ENCODE data around the gene PTCD1.

- no peak for TF ChIP-seq CTCF (IDR thresholded peaks at IDR 0.05; ENCODE audit: low read length)
- TF ChIP-seq EZH2 (optimal IDR thresholded peaks at IDR 0.05; ENCODE audit: low read depth, low read length), result no peak
- TF ChIP-seq EZH2phosphoT487 (IDR thresholded peaks at IDR 0.05; ENCODE audit: low read length), result no peak
Measured at GRCh38 chr7:99402854-99403253, 35.7 kb downstream of the PTCD1 start.
